Bronchial epithelial cell (primary cell): Measurements from ENCODE around the gene PTPRE. TPM values are rescaled to one million over a fixed set of nuclear protein-coding genes. Genes with fewer than 3 reads are reported as not detected.

Experiments used
- DNase-seq: peaks from one replicate; pipeline ENCODE4 v3.0.0-alpha.2; 2010; ENCODE audit warnings: low read depth
- FAIRE-seq: peaks from 2 replicates; lab custom pipeline; 2011; peaks lifted over from hg19 to GRCh38; lab: Jason Lieb, UNC
- H3K27me3 ChIP-seq: 2 replicates; pipeline ENCODE4 v1.5.1; 2011; ENCODE audit warnings: low read length; ENCODE audit not compliant: control insufficient read depth, insufficient read depth
- H3K36me3 ChIP-seq: 2 replicates; pipeline ENCODE4 v1.5.1; 2011; ENCODE audit warnings: low read length; ENCODE audit not compliant: control insufficient read depth, insufficient read depth
- H3K4me3 ChIP-seq: 2 replicates; pipeline ENCODE4 v1.5.1; 2011; ENCODE audit warnings: mild to moderate bottlenecking, low read depth, low read length, control low read depth
- CTCF ChIP-seq: IDR thresholded peaks from 2 replicates; pipeline ENCODE4 v1.5.1; 2011; ENCODE audit warnings: mild to moderate bottlenecking, moderate library complexity, low read length, control low read depth, inconsistent platforms; ENCODE audit not compliant: insufficient read depth, severe bottlenecking
- total RNA-seq: library from RNA; depleted of rRNA; stranded (reverse); fragments of >200 nt; gene quantifications from 2 replicates; pipeline ENCODE4 v1.2.1, GENCODE V29; 2014

Gene PTPRE
- total RNA-seq, 1 donor from 2014 or later = 7.9 TPM

- no peak for DNase-seq
Observed at GRCh38 chr10:128022261-128023196, 115.6 kb downstream of the PTPRE start.

GRCh38 chr10:128024426-128024825 lies 117.5 kb downstream of the PTPRE start:
- no peak for TF ChIP-seq CTCF

More at GRCh38 chr10:128022261-128023196, 115.6 kb downstream of the PTPRE start:
- TF ChIP-seq CTCF = no peak
- no peak overlapping the region for H3K4me3 ChIP-seq
- H3K36me3 ChIP-seq = no peaks in the 10 kb centered on the region
- no peaks in the 10 kb centered on the region for H3K27me3 ChIP-seq
- no peak for FAIRE-seq

GRCh38 chr10:128025437-128025836 lies 118.5 kb downstream of the PTPRE start:
- FAIRE-seq (no peak), DNase-seq (no peak)
- no peak for TF ChIP-seq CTCF
- Histone ChIP-seq H3K36me3 (no peaks in the 10 kb centered on the region), H3K27me3 (no peaks in the 10 kb centered on the region), H3K4me3 (no peak overlapping the region)

More at GRCh38 chr10:128024426-128024825, 117.5 kb downstream of the PTPRE start:
- H3K36me3 ChIP-seq = no peaks in the 10 kb centered on the region
- FAIRE-seq (no peak), DNase-seq (no peak)
- H3K27me3 ChIP-seq = no peaks in the 10 kb centered on the region
- H3K4me3 ChIP-seq = no peak overlapping the region

- TF ChIP-seq CTCF = no peak
- Histone ChIP-seq H3K27me3 (no peaks in the 10 kb centered on the region), H3K36me3 (no peaks in the 10 kb centered on the region), H3K4me3 (no peak overlapping the region)
- FAIRE-seq = no peak
- DNase-seq = no peak
Observed at GRCh38 chr10:128025951-128026350, 119.0 kb downstream of the PTPRE start.

GRCh38 chr10:128026615-128027300 lies 119.9 kb downstream of the PTPRE start:
- DNase-seq (no peak), FAIRE-seq (no peak)
- Histone ChIP-seq H3K27me3 (no peaks in the 10 kb centered on the region), H3K4me3 (no peak overlapping the region), H3K36me3 (no peaks in the 10 kb centered on the region)
- TF ChIP-seq CTCF = no peak
